ENCODE results near the gene STK32B.

DNA sequence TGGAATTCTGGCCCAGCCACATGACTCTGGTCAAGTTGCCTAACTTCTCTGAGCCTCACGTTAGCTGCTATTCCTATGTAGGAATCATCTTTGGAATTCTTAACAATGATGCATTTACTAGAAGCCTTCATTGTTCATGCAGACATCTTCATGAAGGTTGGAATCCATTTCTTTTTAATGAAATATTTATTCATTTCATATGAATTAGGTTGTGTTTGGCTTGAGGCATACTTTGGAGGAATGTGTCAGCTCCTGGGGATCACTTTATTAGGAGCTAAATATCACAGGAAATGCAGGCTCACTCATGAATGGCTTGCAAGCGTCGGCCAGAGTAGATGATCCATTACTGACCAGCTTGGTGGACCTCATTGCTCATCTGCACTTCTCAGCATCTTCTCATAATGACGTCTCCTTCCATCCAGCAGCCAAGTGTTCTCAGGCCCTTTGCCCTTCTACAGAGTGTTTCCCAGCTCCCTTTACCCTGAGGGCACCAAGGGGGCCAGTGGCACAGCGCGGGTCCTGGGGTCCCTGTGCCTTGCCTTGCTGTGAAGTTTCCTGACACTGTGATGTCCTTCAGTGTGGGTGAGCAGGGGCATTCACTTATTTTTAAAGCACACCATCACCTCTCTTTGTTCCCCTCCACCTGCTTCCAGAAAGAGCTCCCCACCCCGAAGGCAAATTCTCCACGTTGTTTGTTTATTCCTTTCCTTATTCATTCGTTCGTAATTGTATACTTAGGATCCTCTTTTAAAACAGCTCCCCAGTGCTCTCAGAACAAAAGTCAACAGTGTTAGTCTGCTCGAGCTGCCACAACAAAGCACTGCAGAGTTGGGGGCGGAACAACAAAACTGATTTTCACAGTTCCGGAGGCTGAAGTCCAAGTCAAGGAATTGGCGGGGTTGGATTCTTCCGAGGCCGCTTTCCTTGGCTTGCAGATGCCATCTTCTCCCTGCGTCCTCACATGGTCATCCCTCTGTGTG is 106.8 kb downstream of the STK32B start:
- TF ChIP-seq NFIC (IDR thresholded peaks at IDR 0.05): no peak
- TF ChIP-seq, protein P1, sequence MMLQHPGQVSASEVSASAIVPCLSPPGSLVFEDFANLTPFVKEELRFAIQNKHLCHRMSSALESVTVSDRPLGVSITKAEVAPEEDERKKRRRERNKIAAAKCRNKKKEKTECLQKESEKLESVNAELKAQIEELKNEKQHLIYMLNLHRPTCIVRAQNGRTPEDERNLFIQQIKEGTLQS (IDR thresholded peaks at IDR 0.05): no peak
- TF ChIP-seq, protein P1 (CRISPR knock-in tag; conservative IDR thresholded peaks at IDR 0.05): no peak
